HepG2 (cell line): Measurements from ENCODE around the gene RNASE8. TPM values are rescaled to one million over a fixed set of nuclear protein-coding genes. Genes with fewer than 3 reads are reported as not detected.

ENCODE experiments used
- AHR ChIP-seq: IDR thresholded peaks from 2 replicates; pipeline ENCODE4 v1.6.1; 2018; ENCODE audit warnings: missing genetic modification reagents, missing compliant biosample characterization
- AKAP8 ChIP-seq: sonication (generic); formaldehyde crosslinking; IDR thresholded peaks from 2 replicates; pipeline ENCODE4 v1.5.1; 2020; ENCODE audit warnings: mild to moderate bottlenecking, missing genetic modification reagents
- CERS6 ChIP-seq: sonication (generic); formaldehyde crosslinking; IDR thresholded peaks from 2 replicates; pipeline ENCODE4 v1.5.0; 2020; ENCODE audit warnings: missing genetic modification reagents
- GMEB2 ChIP-seq: IDR thresholded peaks from 2 replicates; pipeline ENCODE4 v1.6.1; 2016; ENCODE audit warnings: missing biosample characterization, missing genetic modification reagents, low read depth
- MAFK ChIP-seq, 2 experiments: IDR thresholded peaks in 1 of 2; conservative IDR thresholded peaks in 1 of 2; 2 replicates each; pipeline ENCODE4 v1.6.1; 2011; ENCODE audit warnings: improper control_type of control experiment in 2 of 2, low read length in 2 of 2
- RXRB ChIP-seq: IDR thresholded peaks from 2 replicates; pipeline ENCODE4 v1.6.1; 2016; ENCODE audit warnings: borderline replicate concordance, missing genetic modification reagents, missing compliant biosample characterization
- STAT5B ChIP-seq: sonication (generic); formaldehyde crosslinking; IDR thresholded peaks from 2 replicates; pipeline ENCODE4 v1.4.0; 2020; ENCODE audit warnings: missing genetic modification reagents
- ZKSCAN5 ChIP-seq: sonication (generic); formaldehyde crosslinking; IDR thresholded peaks from 2 replicates; pipeline ENCODE4 v1.5.1; 2020; ENCODE audit warnings: mild to moderate bottlenecking, missing genetic modification reagents
- ZNF17 ChIP-seq: sonication (generic); formaldehyde crosslinking; IDR thresholded peaks from 2 replicates; pipeline ENCODE4 v1.5.0; 2020; ENCODE audit warnings: mild to moderate bottlenecking, missing genetic modification reagents
- ZNF292 ChIP-seq: sonication (generic); formaldehyde crosslinking; IDR thresholded peaks from 2 replicates; pipeline ENCODE4 v1.8.1; 2022; ENCODE audit warnings: mild to moderate bottlenecking, low read depth, missing genetic modification reagents, borderline replicate concordance
- ZNF501 ChIP-seq: sonication (generic); formaldehyde crosslinking; IDR thresholded peaks from 2 replicates; pipeline ENCODE4 v1.5.1; 2020; ENCODE audit warnings: mild to moderate bottlenecking, moderate library complexity, missing genetic modification reagents
- ZNF574 ChIP-seq: sonication (generic); formaldehyde crosslinking; IDR thresholded peaks from 2 replicates; pipeline ENCODE4 v1.4.0; 2020; ENCODE audit warnings: missing genetic modification reagents
- ZNF660 ChIP-seq: sonication (generic); formaldehyde crosslinking; IDR thresholded peaks from 2 replicates; pipeline ENCODE4 v1.5.1; 2020; ENCODE audit warnings: mild to moderate bottlenecking, low read depth, missing genetic modification reagents, borderline replicate concordance
- ZNF674 ChIP-seq: sonication (generic); formaldehyde crosslinking; IDR thresholded peaks from 2 replicates; pipeline ENCODE4 v1.5.0; 2020; ENCODE audit warnings: low read depth, mild to moderate bottlenecking, missing genetic modification reagents
- ZNF724P ChIP-seq: sonication (generic); formaldehyde crosslinking; IDR thresholded peaks from 2 replicates; pipeline ENCODE4 v1.8.0; 2022; ENCODE audit warnings: missing genetic modification reagents, borderline replicate concordance
- ZNF746 ChIP-seq: sonication (generic); formaldehyde crosslinking; IDR thresholded peaks from 2 replicates; pipeline ENCODE4 v1.8.0; 2022; ENCODE audit warnings: mild to moderate bottlenecking, missing genetic modification reagents
- polyA plus RNA-seq, 8 experiments: library from polyadenylated mRNA; depleted of rRNA in 3 of 8; stranded (reverse) in 7 of 8; unstranded in 1 of 8; fragments of >200 nt; fragmentation: Illumina TruSeq in 4 of 8; extraction: Trizol in 4 of 8; gene quantifications; 2 replicates each; pipeline versions ENCODE4 v1.2.1 to v1.2.3, GENCODE V29; 2011 to 2016; ENCODE audit warnings: low read depth in 4 of 8, missing spikeins in 1 of 8, mixed read lengths in 1 of 8; ENCODE audit not compliant: insufficient read depth in 1 of 8
- total RNA-seq, 5 experiments: library from RNA; depleted of rRNA; stranded (reverse); fragments of >200 nt; fragmentation: Illumina TruSeq; extraction: Trizol; gene quantifications; 2 replicates each; pipeline ENCODE4 v1.2.3, GENCODE V29; 2016; ENCODE audit warnings: low read depth in 1 of 5
- TF ChIP-seq, protein P1 (sequence below): sonication (generic); formaldehyde crosslinking; IDR thresholded peaks from 2 replicates; pipeline ENCODE4 v1.4.0; 2020; ENCODE audit warnings: missing genetic modification reagents, borderline replicate concordance
- TF ChIP-seq, protein P2 (sequence below): sonication (generic); formaldehyde crosslinking; IDR thresholded peaks from 2 replicates; pipeline ENCODE4 v1.4.0; 2020; ENCODE audit warnings: missing genetic modification reagents
- TF ChIP-seq, protein P3 (sequence below): sonication (generic); formaldehyde crosslinking; IDR thresholded peaks from 2 replicates; pipeline ENCODE4 v1.8.1; 2023; ENCODE audit warnings: mild to moderate bottlenecking, missing genetic modification reagents

RNASE8 gene
- total and polyA plus RNA-seq, 2 of the 13 experiments (the other 11 are each of a cell fraction or from before 2014, with no cell fraction given) = not detected

GRCh38 chr14:21054123-21054767 is 3.4 kb upstream of the RNASE8 start (continued):
- TF ChIP-seq, protein P1, sequence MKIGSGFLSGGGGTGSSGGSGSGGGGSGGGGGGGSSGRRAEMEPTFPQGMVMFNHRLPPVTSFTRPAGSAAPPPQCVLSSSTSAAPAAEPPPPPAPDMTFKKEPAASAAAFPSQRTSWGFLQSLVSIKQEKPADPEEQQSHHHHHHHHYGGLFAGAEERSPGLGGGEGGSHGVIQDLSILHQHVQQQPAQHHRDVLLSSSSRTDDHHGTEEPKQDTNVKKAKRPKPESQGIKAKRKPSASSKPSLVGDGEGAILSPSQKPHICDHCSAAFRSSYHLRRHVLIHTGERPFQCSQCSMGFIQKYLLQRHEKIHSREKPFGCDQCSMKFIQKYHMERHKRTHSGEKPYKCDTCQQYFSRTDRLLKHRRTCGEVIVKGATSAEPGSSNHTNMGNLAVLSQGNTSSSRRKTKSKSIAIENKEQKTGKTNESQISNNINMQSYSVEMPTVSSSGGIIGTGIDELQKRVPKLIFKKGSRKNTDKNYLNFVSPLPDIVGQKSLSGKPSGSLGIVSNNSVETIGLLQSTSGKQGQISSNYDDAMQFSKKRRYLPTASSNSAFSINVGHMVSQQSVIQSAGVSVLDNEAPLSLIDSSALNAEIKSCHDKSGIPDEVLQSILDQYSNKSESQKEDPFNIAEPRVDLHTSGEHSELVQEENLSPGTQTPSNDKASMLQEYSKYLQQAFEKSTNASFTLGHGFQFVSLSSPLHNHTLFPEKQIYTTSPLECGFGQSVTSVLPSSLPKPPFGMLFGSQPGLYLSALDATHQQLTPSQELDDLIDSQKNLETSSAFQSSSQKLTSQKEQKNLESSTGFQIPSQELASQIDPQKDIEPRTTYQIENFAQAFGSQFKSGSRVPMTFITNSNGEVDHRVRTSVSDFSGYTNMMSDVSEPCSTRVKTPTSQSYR (CRISPR knock-in tag) = peak; percentile 75; the same call in 1 of the 2 replicates
- TF ChIP-seq ZNF501 (CRISPR knock-in tag) (no peak), AHR (CRISPR knock-in tag) (0 out of 2 replicates have a peak, but pooled peaks have one; percentile 45), STAT5B (CRISPR knock-in tag) (no peak), AKAP8 (no peak), ZNF746 (CRISPR knock-in tag) (peak; percentile 88; the same call in 1 of the 2 replicates), CERS6 (CRISPR knock-in tag) (no peak), MAFK (conservative IDR thresholded peaks at IDR 0.05 in 1 of 2, IDR thresholded peaks at IDR 0.05 in 1 of 2; ENCODE audit: low read length in 2 of 2) (no peak), ZKSCAN5 (CRISPR knock-in tag) (peak; percentile 70), GMEB2 (CRISPR knock-in tag) (no peak), ZNF574 (CRISPR knock-in tag) (peak; percentile 75), ZNF724P (CRISPR knock-in tag) (no peak), ZNF292 (CRISPR knock-in tag) (peak; percentile 76; the same call in 1 of the 2 replicates), ZNF674 (CRISPR knock-in tag) (no peak), ZNF17 (CRISPR knock-in tag) (0 out of 2 replicates have a peak, but pooled peaks have one; percentile 64), RXRB (peak; percentile 98), ZNF660 (CRISPR knock-in tag) (no peak)
- TF ChIP-seq, protein P2, sequence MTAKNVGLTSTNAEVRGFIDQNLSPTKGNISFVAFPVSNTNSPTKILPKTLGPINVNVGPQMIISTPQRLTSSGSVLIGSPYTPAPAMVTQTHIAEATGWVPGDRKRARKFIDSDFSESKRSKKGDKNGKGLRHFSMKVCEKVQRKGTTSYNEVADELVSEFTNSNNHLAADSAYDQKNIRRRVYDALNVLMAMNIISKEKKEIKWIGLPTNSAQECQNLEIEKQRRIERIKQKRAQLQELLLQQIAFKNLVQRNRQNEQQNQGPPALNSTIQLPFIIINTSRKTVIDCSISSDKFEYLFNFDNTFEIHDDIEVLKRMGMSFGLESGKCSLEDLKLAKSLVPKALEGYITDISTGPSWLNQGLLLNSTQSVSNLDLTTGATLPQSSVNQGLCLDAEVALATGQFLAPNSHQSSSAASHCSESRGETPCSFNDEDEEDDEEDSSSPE = peak; percentile 69; the same call in 1 of the 2 replicates
- TF ChIP-seq, protein P3, sequence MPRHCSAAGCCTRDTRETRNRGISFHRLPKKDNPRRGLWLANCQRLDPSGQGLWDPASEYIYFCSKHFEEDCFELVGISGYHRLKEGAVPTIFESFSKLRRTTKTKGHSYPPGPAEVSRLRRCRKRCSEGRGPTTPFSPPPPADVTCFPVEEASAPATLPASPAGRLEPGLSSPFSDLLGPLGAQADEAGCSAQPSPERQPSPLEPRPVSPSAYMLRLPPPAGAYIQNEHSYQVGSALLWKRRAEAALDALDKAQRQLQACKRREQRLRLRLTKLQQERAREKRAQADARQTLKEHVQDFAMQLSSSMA (CRISPR knock-in tag) = no peak
